Erythroblast (primary cell): ENCODE results near the gene MOGAT2.

Experiments used
- GATA1 ChIP-seq: IDR thresholded peaks from 2 replicates; pipeline ENCODE4 v1.6.1; 2011; ENCODE audit warnings: low read depth, mild to moderate bottlenecking, control low read depth, low read length, moderate library complexity
- POLR2A ChIP-seq: IDR thresholded peaks from 2 replicates; pipeline ENCODE4 v1.6.1; 2011; ENCODE audit warnings: mild to moderate bottlenecking, low read length

- no peak for TF ChIP-seq POLR2A
- TF ChIP-seq GATA1 = no peak
Observed at GRCh38 chr11:75771646-75772410, 54.2 kb downstream of the MOGAT2 start.
